ELR (cell line): ENCODE results near the gene ARHGEF28.

Source experiments
- DNase-seq: peaks from one replicate; pipeline ENCODE4 v3.0.0-alpha.2; 2015; ENCODE audit warnings: low read depth

ARHGEF28 gene

GRCh38 chr5:73692166-73692640 is 66.2 kb downstream of the ARHGEF28 start:
- DNase-seq = peak; percentile 92

DNA sequence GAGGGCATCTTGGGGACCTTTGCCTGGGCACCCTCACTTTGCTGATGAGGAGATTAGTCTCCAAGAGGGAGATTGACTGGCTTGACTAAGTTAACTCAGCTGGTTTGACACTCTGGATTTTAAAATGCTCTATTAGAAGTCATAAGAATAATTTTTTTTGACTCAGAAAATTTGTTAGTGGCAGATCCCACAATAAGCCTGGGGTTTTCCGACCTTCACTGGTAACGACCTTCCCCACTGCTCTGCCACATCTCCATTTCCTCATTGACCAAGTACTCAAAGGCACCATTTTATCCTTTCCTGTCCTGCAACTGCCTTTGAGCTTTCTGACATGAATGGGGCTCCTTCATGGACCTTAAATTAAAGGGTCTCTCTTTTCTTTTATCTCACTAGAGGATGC is 67.0 kb downstream of the ARHGEF28 start:
- DNase-seq = no peak

DNA sequence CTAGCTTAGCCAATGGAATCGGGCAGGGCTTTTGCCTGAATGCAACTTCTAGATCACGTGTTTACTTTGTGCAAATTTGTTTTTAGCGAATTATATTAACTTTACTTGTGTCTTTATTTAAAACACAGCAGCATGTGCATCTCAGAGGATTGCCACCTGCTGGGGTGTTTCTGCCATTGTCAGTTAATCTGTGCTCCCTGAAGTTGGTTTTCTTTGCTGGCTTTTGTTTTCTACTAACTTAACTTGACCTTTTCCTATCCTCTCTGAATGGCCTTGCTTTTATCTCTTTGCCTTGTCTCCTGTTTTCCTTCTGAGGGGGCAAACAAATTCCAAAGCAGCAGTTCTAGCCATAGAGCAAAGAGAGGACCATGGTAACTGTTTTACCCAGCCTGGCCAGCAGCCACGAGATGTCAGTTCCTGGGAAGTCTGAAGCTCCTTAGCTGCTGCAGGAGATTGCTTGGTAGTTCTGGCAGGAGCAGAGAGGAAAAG is 67.6 kb downstream of the ARHGEF28 start:
- DNase-seq = peak; percentile 49

DNA sequence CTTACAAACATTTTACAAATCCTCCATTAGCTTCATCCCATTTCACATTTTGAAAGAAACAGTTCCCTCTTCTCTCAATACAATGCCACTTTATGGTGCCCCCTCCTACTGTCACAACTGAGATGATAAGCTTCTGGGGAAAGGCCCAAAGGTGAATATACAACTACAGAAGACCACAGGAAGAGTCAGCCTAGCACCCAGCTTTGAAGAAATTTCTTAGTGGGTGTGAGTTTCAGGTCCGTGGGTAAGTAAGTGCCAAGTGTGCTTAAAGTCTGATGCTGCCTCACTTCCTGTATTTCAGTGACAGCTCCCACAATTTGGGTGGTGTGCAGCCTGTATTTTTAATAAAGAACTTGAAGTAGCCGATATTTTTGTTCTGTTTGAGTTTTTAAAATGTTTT is 68.1 kb downstream of the ARHGEF28 start:
- no peak for DNase-seq

GRCh38 chr5:73698011-73698410 is 72.0 kb downstream of the ARHGEF28 start:
- DNase-seq = no peak

GRCh38 chr5:73701566-73701965 is 75.6 kb downstream of the ARHGEF28 start:
- peak; percentile 58 for DNase-seq

DNA sequence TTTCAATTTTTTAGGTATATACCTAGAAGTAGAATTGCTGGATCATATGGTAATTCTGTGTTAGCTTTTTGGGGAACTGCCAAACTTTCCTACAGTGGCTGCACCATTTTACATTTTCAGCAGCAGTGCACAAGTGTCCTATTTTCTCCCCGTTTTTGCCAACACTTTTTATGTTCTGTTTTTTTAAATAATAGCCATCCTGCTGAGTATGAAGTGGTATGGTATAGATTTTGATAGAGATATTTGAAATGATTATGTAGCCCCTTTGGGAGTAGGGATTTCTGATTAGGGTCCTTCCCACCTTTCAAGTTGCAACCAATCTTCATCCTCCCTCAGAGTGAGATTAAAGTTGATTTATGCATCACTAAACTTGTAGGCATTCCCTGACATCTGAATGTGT is 76.5 kb downstream of the ARHGEF28 start:
- no peak for DNase-seq

GRCh38 chr5:73702951-73703350 is 77.0 kb downstream of the ARHGEF28 start:
- no peak for DNase-seq

DNA sequence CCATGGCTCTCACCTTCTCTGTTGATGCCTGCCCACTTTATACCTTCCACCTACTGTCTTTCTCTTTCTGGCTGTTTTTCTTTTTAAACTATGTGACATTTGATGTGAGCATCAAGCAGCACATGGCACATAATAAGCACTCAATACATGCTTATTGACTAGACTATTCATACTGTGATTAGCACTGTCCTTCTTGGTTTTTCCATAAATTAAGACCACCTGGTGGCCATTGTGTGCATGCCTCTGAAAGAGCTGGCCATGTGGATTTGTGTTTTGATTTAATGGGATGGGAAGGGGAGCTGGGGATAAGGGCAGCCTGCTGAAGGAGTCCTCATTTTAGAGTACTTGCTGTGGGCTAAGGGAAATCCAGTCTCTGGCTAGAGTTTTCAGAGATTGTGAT is 79.4 kb downstream of the ARHGEF28 start:
- peak; percentile 13 for DNase-seq

GRCh38 chr5:73706963-73707362 is 81.0 kb downstream of the ARHGEF28 start:
- DNase-seq = peak; percentile 46

GRCh38 chr5:73709536-73710129 is 83.6 kb downstream of the ARHGEF28 start:
- DNase-seq = peak; percentile 92

- no peak for DNase-seq
Measured at GRCh38 chr5:73716284-73716808, 90.3 kb downstream of the ARHGEF28 start.

- DNase-seq = no peak
Measured at GRCh38 chr5:73718762-73719161, 92.8 kb downstream of the ARHGEF28 start.

DNA sequence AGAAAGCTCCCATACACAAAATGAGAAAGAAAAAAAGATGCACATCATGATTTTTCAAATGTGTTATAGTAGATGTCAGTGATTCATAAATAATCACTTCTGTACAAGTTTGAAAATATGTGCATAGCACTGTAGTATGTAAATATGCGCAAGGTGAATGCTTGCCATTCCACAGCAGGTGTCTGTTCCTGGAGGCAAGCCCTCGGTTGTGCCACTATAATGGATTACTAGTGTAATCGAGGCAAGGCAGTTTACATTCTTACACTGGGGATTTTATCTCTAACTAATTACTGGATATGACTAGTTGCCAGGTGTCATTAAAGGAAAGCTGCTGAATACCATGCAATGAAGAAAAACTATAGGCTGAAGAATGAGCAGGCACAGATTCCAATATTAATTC is 93.6 kb downstream of the ARHGEF28 start:
- no peak for DNase-seq

GRCh38 chr5:73722231-73722630 is 96.2 kb downstream of the ARHGEF28 start:
- DNase-seq = no peak

GRCh38 chr5:73726071-73726470 is 100.1 kb downstream of the ARHGEF28 start:
- DNase-seq = no peak

- no peak for DNase-seq
Measured at GRCh38 chr5:73726606-73727231, 100.7 kb downstream of the ARHGEF28 start.

DNA sequence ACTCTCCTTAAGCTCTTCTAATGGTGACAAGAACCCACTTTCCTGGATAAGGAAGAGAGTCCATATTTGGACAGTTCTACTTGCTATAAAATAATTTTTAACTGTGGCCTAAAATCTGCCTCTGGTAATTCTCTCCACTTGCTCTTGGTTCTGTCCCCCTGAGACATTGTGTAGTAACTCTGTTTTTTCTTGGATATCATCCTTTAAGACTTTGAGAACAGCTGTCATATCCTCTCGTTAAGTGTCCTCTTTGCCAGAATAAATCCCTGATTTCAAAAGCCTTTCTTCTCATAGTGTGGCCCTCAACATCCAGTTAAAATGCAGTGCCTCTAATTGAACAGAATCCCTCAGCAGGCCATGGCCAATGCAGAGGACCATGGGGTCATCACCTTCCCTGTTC is 101.5 kb downstream of the ARHGEF28 start:
- DNase-seq = no peak

DNA sequence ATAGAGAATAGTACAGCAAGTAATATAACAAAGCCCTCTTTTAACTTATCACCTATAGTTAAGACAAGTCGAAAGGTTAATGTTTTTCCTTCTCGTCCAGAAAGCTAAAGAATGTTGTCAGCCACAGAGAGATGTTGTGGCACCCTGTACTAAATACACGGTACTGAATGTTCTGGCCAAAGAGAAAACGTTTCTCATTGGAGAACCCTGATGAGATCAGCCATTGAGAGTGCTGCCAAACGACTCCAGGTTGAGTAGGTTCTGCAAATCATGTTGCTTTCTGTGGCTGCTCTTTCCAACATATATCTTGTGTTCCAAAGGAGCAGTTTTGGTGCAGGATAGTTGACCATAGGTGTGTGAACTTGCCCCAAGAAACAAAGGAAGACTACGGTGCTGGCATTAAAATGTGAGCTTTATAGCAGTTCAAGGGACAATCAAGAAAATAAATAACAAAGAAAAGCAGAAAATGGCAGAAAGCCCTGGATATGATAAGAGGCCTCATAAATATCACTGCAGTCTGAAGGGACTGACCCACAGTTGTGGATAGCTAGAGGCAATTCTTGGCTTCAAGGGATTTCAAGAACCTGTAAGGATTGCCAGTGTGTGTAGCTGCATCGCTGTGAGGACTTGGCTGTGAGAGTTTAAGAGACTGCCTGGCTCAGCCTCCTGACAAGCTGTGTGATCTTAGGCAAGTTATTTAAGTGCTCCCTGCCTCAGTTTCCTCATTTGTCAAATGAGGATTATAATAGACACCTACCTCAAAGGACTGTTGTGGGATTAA is 102.7 kb downstream of the ARHGEF28 start:
- DNase-seq = no peak

- DNase-seq = no peak
Measured at GRCh38 chr5:73729329-73729728, 103.3 kb downstream of the ARHGEF28 start.

- DNase-seq = no peak
Measured at GRCh38 chr5:73732045-73732444, 106.0 kb downstream of the ARHGEF28 start.

GRCh38 chr5:73733219-73733618 is 107.2 kb downstream of the ARHGEF28 start:
- no peak for DNase-seq
